HCT116 (cell line): Measurements from ENCODE around the gene SLC26A5. TPM values are rescaled to one million over a fixed set of nuclear protein-coding genes. Genes with fewer than 3 reads are reported as not detected.

ENCODE experiments used
- ATAC-seq: fragments of 200-7000 bp; cut with Tn5 transposase; 2 replicates; pipeline ENCODE4 v1.9.1; 2020; ENCODE audit warnings: mild to moderate bottlenecking, moderate library complexity
- BruUV-seq: library from RNA; stranded (reverse); fragments of 400-500 nt; replicated peaks from 2 replicates; lab custom pipeline; 2021; lab: Mats Ljungman, UMichigan
- CTCF ChIA-PET: fragments of 300-600 bp; sonication (Branson Sonifier 250); formaldehyde crosslinking; loops from one replicate; lab custom pipeline; 2021; ENCODE audit warnings: antibody characterized with exemption; lab: Charles Lee
- POLR2A ChIA-PET: fragments of 300-600, 350-600 bp; sonication (Branson Sonifier 250); formaldehyde crosslinking; loops from one replicate; lab custom pipeline; 2021; ENCODE audit warnings: antibody characterized with exemption; lab: Charles Lee
- RAD21 ChIA-PET, 2 experiments: fragments of 300-600 bp; sonication (Branson Sonifier 250); formaldehyde crosslinking; loops; one replicate each; lab custom pipeline; 2023; ENCODE audit warnings: low total read pairs in 2 of 2; ENCODE audit not compliant: uncharacterized antibody in 2 of 2, unreplicated experiment in 2 of 2, low non-redundant PET in 1 of 2; lab: Charles Lee
- DNase-seq: peaks from one replicate; pipeline ENCODE4 v3.0.0-alpha.2; 2010; ENCODE audit warnings: low read depth, low spot score
- H2AFZ ChIP-seq: fragments of 200-600 bp; shearing (Covaris generic), sonication (generic); 2 replicates; pipeline ENCODE4 v1.6.1; 2017; ENCODE audit warnings: low read depth, mixed run types, mixed read lengths, antibody characterized with exemption, low read length; ENCODE audit not compliant: poor library complexity, severe bottlenecking
- H3K27ac ChIP-seq: 2 replicates; pipeline ENCODE4 v1.5.1; 2012; ENCODE audit warnings: low read depth, low read length
- H3K27me3 ChIP-seq: fragments of 200-600 bp; sonication (generic); 2 replicates; pipeline ENCODE4 v1.6.1; 2016; ENCODE audit warnings: mixed run types, low read length, mixed read lengths; ENCODE audit not compliant: insufficient read depth
- H3K36me3 ChIP-seq, 2 experiments: fragments of 200-500 bp in 1 of 2; fragments of 200-600 bp in 1 of 2; sonication (Bioruptor generic) in 1 of 2; sonication (generic) in 1 of 2; 2 replicates each; pipeline versions ENCODE4 v1.5.1 to v1.6.1; 2014 to 2016; ENCODE audit warnings: low read length in 2 of 2, inconsistent platforms in 1 of 2, mixed read lengths in 1 of 2, mixed run types in 1 of 2; ENCODE audit not compliant: insufficient read depth in 2 of 2, control insufficient read depth in 1 of 2
- H3K4me1 ChIP-seq, 2 experiments: fragments of 200-600 bp in 1 of 2; sonication (generic) in 1 of 2; 2 replicates each; pipeline versions ENCODE4 v1.5.1 to v1.6.1; 2012 to 2017; ENCODE audit warnings: low read length in 2 of 2, inconsistent platforms in 1 of 2, mild to moderate bottlenecking in 1 of 2, mixed read lengths in 1 of 2, mixed run types in 1 of 2, moderate library complexity in 1 of 2; ENCODE audit not compliant: insufficient read depth in 2 of 2, control insufficient read depth in 1 of 2
- H3K4me2 ChIP-seq: fragments of 200-600 bp; sonication (generic); 2 replicates; pipeline ENCODE4 v1.6.1; 2017; ENCODE audit warnings: mixed run types, low read length, mixed read lengths
- H3K4me3 ChIP-seq, 2 experiments: fragments of 200-600 bp in 1 of 2; sonication (generic) in 1 of 2; replicated peaks in 1 of 2; 2 replicates each; pipeline ENCODE4 v1.5.1; 2011 to 2016; ENCODE audit warnings: low read length in 2 of 2, control low read depth in 1 of 2, low read depth in 1 of 2, mild to moderate bottlenecking in 1 of 2, mixed read lengths in 1 of 2, mixed run types in 1 of 2
- H3K79me2 ChIP-seq: fragments of 200-600 bp; sonication (generic); 2 replicates; pipeline ENCODE4 v1.6.1; 2017; ENCODE audit warnings: mild to moderate bottlenecking, mixed run types, low read length, moderate library complexity, mixed read lengths; ENCODE audit not compliant: insufficient read depth
- H3K9ac ChIP-seq: fragments of 200-600 bp; sonication (generic); 2 replicates; pipeline ENCODE4 v1.6.1; 2016; ENCODE audit warnings: low read length, mixed read lengths
- H3K9me2 ChIP-seq: fragments of 200-600 bp; sonication (generic), shearing (Covaris generic); 2 replicates; pipeline ENCODE4 v1.6.1; 2017; ENCODE audit warnings: mixed run types, mild to moderate bottlenecking, moderate library complexity; ENCODE audit not compliant: insufficient read depth
- H3K9me3 ChIP-seq, 2 experiments: fragments of 200-500 bp in 1 of 2; fragments of 200-600 bp in 1 of 2; sonication (Bioruptor generic) in 1 of 2; sonication (generic) in 1 of 2; 2 replicates each; pipeline ENCODE4 v1.6.1; 2014 to 2017; ENCODE audit warnings: low read length in 2 of 2, mixed read lengths in 2 of 2, inconsistent platforms in 1 of 2, low read depth in 1 of 2, mild to moderate bottlenecking in 1 of 2, mixed run types in 1 of 2, moderate library complexity in 1 of 2; ENCODE audit not compliant: control insufficient read depth in 1 of 2, insufficient read depth in 1 of 2
- H4K20me1 ChIP-seq: fragments of 200-600 bp; sonication (generic), shearing (Covaris generic); 2 replicates; pipeline ENCODE4 v1.6.1; 2017; ENCODE audit warnings: mixed run types, mild to moderate bottlenecking, moderate library complexity; ENCODE audit not compliant: insufficient read depth
- CEBPB ChIP-seq: IDR thresholded peaks from 2 replicates; pipeline ENCODE4 v1.6.1; 2012; ENCODE audit warnings: low read depth
- CTCF ChIP-seq, 3 experiments: fragments of 200-600 bp in 1 of 3; sonication (generic) in 1 of 3; IDR thresholded peaks in 2 of 3; conservative IDR thresholded peaks in 1 of 3; 2 replicates each; pipeline ENCODE4 v1.5.1; 2012 to 2017; ENCODE audit warnings: low read depth in 2 of 3, low read length in 2 of 3, antibody characterized with exemption in 1 of 3, borderline replicate concordance in 1 of 3, control low read depth in 1 of 3, mild to moderate bottlenecking in 1 of 3, mixed read lengths in 1 of 3, mixed run types in 1 of 3, moderate library complexity in 1 of 3; ENCODE audit not compliant: insufficient read depth in 1 of 3
- EGR1 ChIP-seq: IDR thresholded peaks from 2 replicates; pipeline ENCODE4 v1.6.1; 2012; ENCODE audit warnings: low read depth
- ELF1 ChIP-seq: IDR thresholded peaks from 2 replicates; pipeline ENCODE4 v1.6.1; 2012; ENCODE audit warnings: low read depth, borderline replicate concordance
- EZH2 ChIP-seq: fragments of 200-600 bp; sonication (generic); IDR thresholded peaks from 2 replicates; pipeline ENCODE4 v1.6.1; 2017; ENCODE audit warnings: antibody characterized with exemption, mixed run types
- JUND ChIP-seq: IDR thresholded peaks from 2 replicates; pipeline ENCODE4 v1.6.1; 2012
- POLR2A ChIP-seq: IDR thresholded peaks from 2 replicates; pipeline ENCODE4 v1.7.0; 2011; ENCODE audit warnings: borderline replicate concordance; ENCODE audit not compliant: insufficient read depth, insufficient read length; ENCODE audit errors: extremely low read depth
- POLR2AphosphoS5 ChIP-seq: IDR thresholded peaks from 2 replicates; pipeline ENCODE4 v1.6.1; 2011; ENCODE audit warnings: mild to moderate bottlenecking, low read depth, low read length, moderate library complexity
- RAD21 ChIP-seq: IDR thresholded peaks from 2 replicates; pipeline ENCODE4 v1.6.1; 2012; ENCODE audit warnings: low read depth, mild to moderate bottlenecking
- SIN3A ChIP-seq: IDR thresholded peaks from 2 replicates; pipeline ENCODE4 v1.6.1; 2012; ENCODE audit warnings: low read depth
- SRF ChIP-seq: IDR thresholded peaks from 2 replicates; pipeline ENCODE4 v1.6.1; 2012; ENCODE audit warnings: low read depth
- TCF7L2 ChIP-seq: IDR thresholded peaks from 2 replicates; pipeline ENCODE4 v1.7.0; 2011; ENCODE audit warnings: borderline replicate concordance, inconsistent platforms; ENCODE audit not compliant: insufficient read depth, insufficient read length; ENCODE audit errors: extremely low read depth
- YY1 ChIP-seq: IDR thresholded peaks from 2 replicates; pipeline ENCODE4 v1.6.1; 2011; ENCODE audit warnings: low read length, low read depth, moderate library complexity, mild to moderate bottlenecking; ENCODE audit not compliant: insufficient replicate concordance; ENCODE audit errors: extremely low read depth
- ZFX ChIP-seq: fragments of 450-650 bp; IDR thresholded peaks from 2 replicates; pipeline ENCODE4 v1.6.1; 2017
- intact Hi-C: fragments of 100-400 bp; cut with micrococcal nuclease; formaldehyde crosslinking; loops from 2 replicates; pipeline ENCODE4 v1.10.0; 2022
- total RNA-seq: library from RNA; stranded (reverse); gene quantifications from one replicate; pipeline ENCODE4 v1.2.1, GENCODE V29; 2021; ENCODE audit not compliant: unreplicated experiment

Gene SLC26A5
- total RNA-seq, 1 experiment from 2014 or later, result 0.15 TPM

DNA sequence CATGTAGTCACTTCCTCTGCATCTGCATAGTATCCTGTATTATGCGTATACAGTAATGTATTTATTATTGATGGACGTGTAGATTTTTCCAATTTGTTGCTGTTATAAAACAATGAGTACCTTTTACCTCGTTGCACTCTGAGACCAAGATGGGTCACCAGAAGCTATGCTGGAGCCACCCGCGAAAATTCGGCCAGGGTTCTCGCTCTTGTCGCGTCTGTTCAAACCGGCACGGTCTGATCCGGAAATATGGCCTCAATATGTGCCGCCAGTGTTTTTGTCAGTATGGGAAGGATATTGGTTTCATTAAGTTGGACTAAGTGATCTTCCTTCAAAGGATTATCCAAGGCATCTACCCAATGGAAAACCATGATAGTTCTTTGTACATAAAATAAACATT, 97.6 kb downstream of the SLC26A5 start:
- no peak for DNase-seq
- TF ChIP-seq SRF (no peak), ELF1 (no peak), SIN3A (no peak), CTCF (IDR thresholded peaks at IDR 0.05 in 2 of 3, conservative IDR thresholded peaks at IDR 0.05 in 1 of 3; ENCODE audit: borderline replicate concordance in 1 of 3, insufficient read depth in 1 of 3, low read depth in 2 of 3, low read length in 2 of 3) (no peak)
- peaks cover 4% of the 10 kb centered on the region; the same call in 1 of the 2 replicates for H4K20me1 ChIP-seq

GRCh38 chr7:103347507-103348267, 98.3 kb downstream of the SLC26A5 start, which contains the start of gene PSMC2:
PSMC2 (plus strand) TSS chr7:103347643; CDS start chr7:103347712, 69 bp downstream.
- H3K9ac ChIP-seq, result peak within 1 kb of the TSS; percentile 79
- H3K9me3 ChIP-seq, result no peaks in the 10 kb centered on the region
- CTCF ChIA-PET, result no interaction called here
- TSS peak; percentile 73 for BruUV-seq
- no peak within 1 kb of the TSS for H2AFZ ChIP-seq
- peak; percentile 94 for DNase-seq
- no peaks in the 10 kb centered on the region for H3K27me3 ChIP-seq
- peak within 1 kb of the TSS; percentile 86 to 95 for H3K4me3 ChIP-seq
- peak within 1 kb of the TSS; percentile 68 for H3K27ac ChIP-seq
- H3K9me2 ChIP-seq, result no peaks in the 10 kb centered on the region
- peaks cover 77% of the 10 kb centered on the region for H3K79me2 ChIP-seq
- ATAC-seq, result peak; percentile 74
- intact Hi-C loops, result no loop called here
- RAD21 ChIA-PET, result no interaction called here
- peak within 1 kb of the TSS; percentile 75 for H3K4me2 ChIP-seq
- H4K20me1 ChIP-seq, result peaks cover 2% of the 10 kb centered on the region; the same call in 1 of the 2 replicates
- peaks cover 18 to 22% of the 10 kb centered on the region in 2 experiments for H3K4me1 ChIP-seq
- peaks cover 3 to 9% of the 10 kb centered on the region in 2 experiments; a peak in 2 of 4 replicates for H3K36me3 ChIP-seq
- POLR2A ChIA-PET, result interaction anchor here (0.5 to 1.4 kb wide), 2 partner anchors 10 to 23 kb away, joined by 5 to 8 read pairs; no protein-coding TSS in a partner anchor
- TF ChIP-seq JUND (no peak), EZH2 (no peak), EGR1 (peak; percentile 35; the same call in 1 of the 2 replicates), YY1 (peak; percentile 84), ZFX (peak; percentile 96), RAD21 (no peak), ELF1 (peak; percentile 59), SRF (peak; percentile 71), CTCF (IDR thresholded peaks at IDR 0.05 in 2 of 3, conservative IDR thresholded peaks at IDR 0.05 in 1 of 3; ENCODE audit: borderline replicate concordance in 1 of 3, insufficient read depth in 1 of 3, low read depth in 2 of 3, low read length in 2 of 3) (no peak), TCF7L2 (peak; percentile 66), CEBPB (no peak; the same call in 1 of the 2 replicates), POLR2A (peak; percentile 45), SIN3A (peak; percentile 81; the same call in 1 of the 2 replicates), POLR2AphosphoS5 (peak; percentile 91)

More for the DNA sequence above, 97.6 kb downstream of the SLC26A5 start:
- Histone ChIP-seq H3K4me1 (peaks cover 17 to 18% of the 10 kb centered on the region in 2 experiments), H3K79me2 (peaks cover 77% of the 10 kb centered on the region), H3K27me3 (no peaks in the 10 kb centered on the region), H3K27ac (peak overlapping the region; percentile 68; the same call in 1 of the 2 replicates), H3K9ac (peak overlapping the region; percentile 79), H2AFZ (no peak overlapping the region), H3K4me2 (peak overlapping the region; percentile 75), H3K9me2 (no peaks in the 10 kb centered on the region), H3K36me3 (peaks cover 3 to 10% of the 10 kb centered on the region in 2 experiments; a peak in 2 of 4 replicates), H3K9me3 (no peaks in the 10 kb centered on the region), H3K4me3 (peak overlapping the region; percentile 86 to 95)
- intact Hi-C loops, result no loop called here
- POLR2A ChIA-PET, result interaction anchor here (1.4 kb wide), 1 partner anchor 9 kb away, joined by 8 read pairs; no protein-coding TSS in a partner anchor
- BruUV-seq, result no TSS peak
- RAD21 ChIA-PET, result no interaction called here
- no peak for ATAC-seq
- CTCF ChIA-PET, result no interaction called here
